HG03196 (cell line): ENCODE measurements around the gene ZFP14.

ENCODE experiments used
- ATAC-seq: cut with Tn5 transposase; IDR thresholded peaks from one replicate; pipeline ENCODE4 v1.9.1; 2021; ENCODE audit not compliant: unreplicated experiment

Gene ZFP14

DNA sequence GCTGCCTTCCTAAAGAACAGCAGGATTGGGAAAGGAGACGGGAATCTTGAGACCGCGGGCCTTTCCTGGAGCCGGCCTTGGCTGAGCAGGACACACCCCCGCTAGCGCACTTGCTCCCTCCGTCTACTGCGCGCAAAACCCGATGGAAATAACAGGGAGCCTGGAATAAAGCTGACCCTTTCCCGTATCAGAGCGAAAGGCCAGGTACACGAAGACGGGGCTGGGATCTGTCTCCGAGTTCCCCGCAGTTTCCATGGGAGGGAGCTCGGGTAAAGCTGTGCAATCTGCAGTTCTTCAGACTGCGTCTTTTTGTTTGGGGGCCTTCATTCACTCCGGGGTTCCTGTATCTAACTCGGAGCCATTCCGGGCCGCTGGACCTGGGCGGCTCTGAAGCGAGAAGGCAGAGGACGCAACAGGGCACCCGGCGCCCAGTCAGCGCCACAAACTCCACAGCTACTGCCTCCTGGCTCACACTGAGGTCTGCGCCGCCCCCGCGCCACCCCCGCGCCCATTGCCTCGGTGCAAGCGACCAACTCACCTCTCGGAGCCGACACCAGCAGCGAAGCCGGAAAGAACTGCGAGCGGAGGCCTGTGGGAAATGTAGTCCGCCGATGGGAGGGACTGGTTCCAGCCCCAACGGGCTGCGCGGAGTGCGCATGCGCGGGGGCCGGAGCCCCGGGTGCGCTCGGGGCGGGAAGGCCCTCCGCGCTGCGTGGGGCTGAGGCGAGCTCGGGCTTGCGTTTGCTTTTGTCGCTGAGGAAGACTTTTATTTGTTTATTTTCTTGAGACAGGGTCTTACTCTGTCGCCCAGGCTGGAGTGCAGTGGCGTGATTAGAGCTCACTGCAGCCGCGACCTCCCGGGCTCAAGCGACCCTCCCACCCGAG is at the start of gene ZFP14:
Gene ZFP14, minus strand, starts transcription at position 577 of the 885 bp plus-strand sequence. CDS start 11,309 bp downstream, outside the sequence.
- ATAC-seq, result peak; percentile 97

DNA sequence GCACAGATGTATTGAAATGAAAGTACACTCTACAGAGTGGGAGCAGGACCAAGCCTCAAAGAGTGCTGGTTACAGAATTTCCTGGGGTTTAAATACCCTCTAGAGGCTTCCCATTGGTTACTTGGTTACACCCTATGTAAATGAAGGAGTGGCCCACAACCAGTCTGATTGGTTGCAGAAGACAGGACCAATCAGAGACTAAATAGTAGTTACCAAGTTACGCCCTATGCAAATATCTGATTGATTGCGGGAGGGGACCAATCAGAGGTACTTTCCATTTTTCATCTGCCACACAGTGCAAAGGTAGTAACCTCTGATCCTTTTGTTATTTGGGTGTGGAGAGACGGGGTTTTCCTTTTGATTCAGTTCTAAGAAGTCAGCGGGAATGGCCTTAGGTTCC is 44.9 kb upstream of the ZFP14 start:
- ATAC-seq, result no peak

DNA sequence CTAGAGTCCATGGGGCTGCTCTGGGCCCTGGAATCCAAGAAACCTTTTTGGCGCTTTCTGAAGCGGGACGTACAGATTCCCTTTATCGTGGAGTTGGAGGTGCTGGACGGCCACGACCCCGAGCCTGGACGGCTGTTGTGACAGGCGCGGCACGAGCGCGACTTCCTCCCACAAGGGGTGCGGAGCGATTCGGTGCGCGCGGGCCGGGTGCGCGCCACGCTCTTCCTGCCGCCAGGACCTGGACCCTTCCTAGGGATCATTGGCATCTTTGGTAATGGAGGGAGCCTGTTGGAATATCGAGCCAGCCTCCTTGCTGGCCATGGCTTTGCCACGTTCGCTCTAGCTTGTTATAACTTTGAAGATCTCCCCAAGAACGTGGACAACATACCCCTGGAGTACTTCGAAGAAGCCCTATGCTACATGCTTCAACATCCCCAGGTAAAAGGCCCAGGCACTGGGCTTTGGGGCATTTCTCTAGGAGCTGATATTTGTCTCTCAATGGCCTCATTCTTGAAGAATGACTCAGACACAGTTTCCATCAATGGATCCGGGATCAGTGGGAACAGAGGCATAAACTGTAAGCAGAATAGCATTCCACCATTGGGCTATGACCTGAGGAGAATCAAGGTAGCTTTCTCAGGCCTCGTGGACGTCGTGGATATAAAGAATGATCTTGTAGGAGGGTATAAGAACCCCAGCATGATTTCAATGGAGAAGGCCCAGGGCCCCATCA is 42.9 kb upstream of the ZFP14 start:
- no peak for ATAC-seq

DNA sequence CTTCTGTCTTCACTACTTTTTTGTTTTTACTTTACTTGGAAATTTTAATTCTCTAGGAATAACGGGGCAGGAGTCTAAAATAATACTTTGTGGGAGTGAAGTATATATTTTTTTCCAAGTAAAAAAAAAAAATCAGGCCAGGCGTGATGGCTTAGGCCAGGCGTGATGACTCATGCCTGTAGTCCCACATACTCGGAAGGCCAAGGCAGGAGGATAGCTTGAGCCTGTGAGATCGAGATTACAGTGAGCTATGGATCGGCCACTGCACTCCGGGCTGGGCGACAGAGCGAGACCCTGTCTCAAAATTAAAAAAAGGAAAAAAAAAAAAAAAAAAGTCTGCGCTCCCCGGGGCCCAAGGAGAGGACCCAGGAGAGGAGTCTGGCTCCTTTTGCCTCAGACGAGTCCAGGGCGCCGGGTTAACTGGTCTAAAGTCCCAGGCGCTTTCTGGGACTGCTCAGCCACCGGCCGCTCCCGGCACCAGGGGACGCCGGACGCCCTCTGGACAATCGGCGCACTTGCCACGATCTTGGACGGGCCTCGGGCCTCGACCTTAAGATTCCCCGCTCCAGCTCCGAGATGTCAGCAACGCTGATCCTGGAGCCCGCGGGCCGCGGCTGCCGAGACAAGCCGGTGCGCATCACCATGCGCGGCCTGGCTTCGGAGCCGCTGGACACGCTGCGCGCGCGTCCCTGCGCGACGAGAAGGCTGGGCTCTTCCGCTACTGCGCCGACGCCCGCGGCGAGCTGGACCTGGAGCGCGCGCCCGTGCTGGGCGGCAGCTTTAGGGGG is 42.2 kb upstream of the ZFP14 start:
- ATAC-seq, result no peak

DNA sequence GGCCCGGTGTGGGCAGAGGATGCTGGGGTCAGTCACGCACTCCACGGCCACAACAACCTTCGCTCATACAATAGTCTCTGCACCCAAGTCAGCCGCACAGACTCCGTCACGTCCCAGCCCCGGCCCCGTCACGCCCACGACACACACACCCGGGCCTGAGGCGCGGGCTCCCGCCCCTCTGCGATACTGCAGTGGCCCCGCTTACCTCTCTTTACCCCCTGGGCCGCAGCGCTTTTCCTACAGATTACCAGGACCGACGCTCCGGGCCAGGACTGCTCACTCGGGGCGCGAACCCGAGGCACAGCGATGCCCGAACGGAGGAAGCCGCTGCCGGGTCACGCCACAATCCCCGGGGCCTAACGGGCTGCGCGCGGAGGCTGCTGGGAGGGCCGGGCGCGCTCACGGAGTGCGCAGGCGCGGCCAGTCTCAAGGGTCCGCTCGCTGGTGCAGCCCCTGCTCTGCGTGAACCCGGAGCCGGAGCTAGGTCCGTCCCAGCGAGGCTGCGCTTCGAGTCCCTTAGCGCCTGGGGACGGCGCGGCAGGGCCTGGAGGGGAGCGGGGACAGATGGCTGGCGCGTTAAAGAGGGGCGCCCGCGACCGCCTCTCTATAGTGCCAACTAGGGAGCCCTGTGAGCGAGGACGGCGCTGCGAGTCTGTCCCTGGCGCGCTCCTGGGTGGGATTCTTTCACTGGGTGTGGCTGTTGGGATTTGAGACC is 39.4 kb upstream of the ZFP14 start, which contains the start of gene ZFP82:
Gene ZFP82, minus strand, starts transcription at position 358 of the 715 bp plus-strand sequence. CDS start 8,855 bp downstream, outside the sequence.
- peak; percentile 81 for ATAC-seq

DNA sequence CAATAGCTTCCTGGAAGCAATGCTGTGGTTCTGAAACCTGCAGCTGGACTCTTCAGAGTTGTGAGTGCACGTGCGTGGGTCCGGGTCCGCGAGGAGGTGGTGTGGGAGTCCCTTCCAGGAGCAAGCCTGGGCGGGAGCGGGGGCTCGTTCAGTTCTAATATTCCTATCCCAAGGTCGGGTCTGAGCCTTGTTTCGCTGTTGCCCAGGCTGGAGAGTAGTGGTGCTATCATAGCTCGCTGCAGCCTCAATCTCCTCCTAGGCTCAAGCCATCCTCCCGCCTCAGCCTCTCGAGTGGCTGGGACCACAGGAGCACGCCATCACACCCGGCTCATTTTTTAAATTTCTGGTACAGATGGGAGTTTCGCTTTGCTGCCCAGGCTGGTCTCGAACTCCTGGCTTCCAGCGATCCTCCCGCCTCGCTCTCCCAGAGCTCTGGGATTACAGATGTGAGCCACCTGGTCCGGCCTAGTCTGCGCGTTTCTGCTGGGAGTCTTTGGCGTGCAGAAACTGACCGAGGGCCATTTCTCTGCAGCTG is 38.8 kb upstream of the ZFP14 start:
- no peak for ATAC-seq

DNA sequence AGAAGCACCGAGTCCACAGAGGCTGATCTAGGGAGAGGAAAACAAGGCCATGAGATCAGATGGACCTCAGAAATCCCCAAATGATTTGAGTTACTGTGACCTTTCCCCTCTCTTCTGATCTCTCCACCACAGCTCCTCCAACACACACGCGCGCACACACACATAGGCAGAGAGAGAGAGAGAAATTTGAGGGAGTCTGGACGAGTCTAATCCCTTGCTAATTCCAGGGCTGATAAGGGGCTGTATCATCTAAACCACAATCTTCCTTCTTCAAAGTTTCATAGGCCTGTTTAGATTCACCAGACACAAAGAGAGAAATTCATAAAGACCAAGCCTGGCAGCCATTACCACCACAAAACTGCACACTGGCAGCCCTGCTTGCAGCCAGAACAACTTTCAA is 30.8 kb upstream of the ZFP14 start:
- no peak for ATAC-seq

DNA sequence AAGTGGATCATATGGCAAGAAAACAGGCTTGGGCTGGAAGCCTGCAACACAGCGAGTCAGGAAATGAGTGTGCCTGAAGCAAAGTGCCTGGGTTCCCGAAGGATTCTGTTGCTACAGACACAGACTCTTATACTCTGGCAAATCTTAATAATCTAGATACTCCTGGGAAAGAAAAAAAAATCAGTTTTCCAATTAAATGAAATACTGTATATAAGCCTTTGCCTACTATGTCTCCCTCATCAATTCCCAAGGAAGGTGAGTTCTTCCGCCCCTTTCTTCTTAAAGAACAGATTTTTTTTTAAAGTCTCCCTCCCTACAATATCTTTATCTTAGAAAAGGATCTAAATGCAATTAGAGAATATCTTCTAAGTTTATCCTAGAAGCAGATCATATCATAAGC is 29.1 kb upstream of the ZFP14 start:
- no peak for ATAC-seq

DNA sequence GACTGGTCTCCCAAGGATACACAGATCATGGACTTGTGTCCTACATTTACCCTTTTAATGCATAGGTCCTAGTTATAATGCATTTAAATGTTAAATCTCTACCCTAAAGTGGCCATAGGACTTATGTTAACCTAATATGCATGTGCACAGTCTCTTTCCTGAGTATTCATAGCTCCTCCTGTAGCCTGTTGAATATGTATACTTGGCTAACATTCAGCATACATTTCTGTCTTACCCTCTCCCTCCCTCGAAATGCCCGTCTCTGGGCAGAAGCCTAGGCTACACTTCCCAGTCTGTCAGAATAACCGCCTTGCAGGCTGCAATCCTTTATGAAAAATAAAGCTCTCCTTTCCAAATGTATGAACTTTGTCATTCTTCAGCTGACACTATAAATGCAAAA is 25.5 kb upstream of the ZFP14 start:
- ATAC-seq, result no peak

DNA sequence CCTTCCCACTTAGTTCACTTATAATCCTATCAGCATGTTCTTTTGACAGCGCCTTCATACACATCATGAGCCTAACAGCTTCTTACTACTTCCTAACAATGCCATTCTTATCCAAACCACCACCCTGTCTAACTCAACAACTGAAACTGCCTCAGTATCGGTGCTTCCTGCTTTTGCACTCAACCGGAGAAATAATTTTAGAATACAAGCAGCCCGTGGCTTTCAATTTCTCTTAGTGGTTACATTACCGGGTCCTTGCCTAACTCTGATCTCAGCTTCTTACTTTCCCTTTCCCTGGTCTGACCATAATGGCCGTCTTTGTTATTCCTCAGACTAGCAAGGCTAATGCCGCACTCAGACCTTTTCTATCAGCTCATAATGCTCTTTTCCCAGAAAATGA is 22.5 kb upstream of the ZFP14 start:
- no peak for ATAC-seq

DNA sequence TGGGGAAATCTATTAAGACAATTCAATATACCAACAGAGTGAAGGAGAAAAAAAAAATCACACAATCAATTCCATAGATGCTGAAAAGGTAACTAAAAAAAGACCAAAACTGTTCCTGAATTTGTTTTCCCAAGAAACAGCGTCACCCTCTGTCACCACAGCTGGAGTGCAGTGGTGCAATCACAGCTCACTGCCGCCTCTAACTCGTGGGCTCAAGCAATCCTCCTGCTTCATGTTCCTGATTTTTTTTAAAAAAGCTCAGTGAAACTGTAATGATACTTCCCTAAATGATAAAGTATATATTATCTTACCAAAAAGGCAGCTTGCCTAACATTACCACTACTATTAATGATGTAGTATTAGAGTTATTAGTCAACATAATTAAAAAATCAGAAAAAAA is 19.6 kb upstream of the ZFP14 start:
- no peak for ATAC-seq

DNA sequence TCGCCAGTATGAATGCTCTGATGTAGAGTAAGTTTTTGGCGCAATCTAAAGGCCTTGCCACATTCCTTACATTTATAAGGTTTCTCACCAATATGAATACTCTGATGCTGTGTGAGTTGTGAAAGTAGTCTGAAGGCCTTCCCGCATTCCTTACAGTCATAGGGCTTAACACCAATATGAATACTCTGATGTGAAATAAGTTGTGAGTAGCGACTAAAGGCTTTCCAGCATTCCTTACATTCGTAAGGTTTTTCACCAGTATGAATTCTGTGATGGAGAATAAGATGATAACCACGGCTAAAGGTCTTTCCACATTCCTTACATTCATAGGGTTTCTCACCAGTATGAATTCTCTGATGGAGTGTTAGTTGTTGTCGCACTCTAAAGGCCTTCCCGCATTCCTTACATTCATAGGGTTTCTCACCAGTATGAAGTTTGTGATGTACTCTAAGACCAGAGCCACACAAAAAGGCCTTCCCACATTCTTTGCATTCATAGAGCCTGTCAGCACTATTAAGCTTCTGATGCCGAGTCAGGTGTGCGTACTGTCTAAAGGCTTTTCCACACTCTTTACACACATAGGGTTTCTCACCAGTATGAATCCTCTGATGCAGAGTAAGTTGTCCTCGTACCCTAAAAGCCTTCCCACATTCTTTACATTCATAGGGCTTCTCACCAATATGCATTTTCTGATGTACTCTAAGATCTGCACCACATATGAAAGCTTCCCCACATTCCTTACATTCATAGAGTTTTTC is 14.1 kb upstream of the ZFP14 start:
- ATAC-seq, result no peak

DNA sequence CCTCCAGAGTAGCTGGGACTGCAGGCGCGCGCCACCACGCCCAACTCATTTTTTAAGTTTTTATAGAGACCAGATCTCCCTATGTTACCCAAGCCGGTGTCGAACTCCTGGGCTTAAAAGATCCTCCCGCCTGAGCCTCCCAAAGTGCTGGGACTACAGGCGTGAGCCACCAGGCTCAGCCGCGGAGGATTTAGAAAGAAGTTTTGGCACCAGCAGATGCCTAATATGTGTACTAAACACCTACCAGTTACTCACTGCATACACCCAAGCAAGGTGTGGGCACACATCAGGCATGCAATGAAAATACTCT is 464 bp upstream of the ZFP14 start:
- ATAC-seq, result no peak

DNA sequence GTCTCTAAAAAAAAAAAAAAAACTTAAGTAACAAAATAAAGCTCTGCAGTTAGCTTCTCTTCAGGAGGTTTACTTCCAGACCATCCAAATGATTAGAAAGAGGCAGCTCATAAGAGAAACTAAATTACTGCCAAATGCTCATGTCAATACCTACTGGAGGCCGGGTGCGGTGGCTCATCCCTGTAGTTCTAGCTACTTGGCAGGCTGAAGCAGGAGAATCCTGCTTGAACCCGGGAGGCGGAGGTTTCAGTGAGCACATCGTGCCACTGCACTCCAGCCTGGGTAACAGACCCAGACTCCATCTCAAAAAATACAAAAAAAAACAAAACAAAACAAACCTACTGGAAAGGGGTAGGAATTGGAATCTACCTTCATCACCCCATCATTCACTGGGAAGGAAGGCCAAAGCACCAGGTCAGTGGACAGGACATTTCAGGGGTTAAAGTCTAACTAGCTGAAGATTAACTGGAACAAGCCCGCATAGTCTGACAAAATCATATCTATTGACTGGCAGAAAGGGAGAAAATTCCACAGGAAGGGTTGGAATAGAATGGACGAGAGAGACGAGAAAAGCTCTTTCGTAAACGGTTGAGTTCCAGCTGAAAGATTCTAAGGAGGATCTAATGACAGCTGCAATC is 1.3 kb downstream of the ZFP14 start:
- ATAC-seq, result no peak

DNA sequence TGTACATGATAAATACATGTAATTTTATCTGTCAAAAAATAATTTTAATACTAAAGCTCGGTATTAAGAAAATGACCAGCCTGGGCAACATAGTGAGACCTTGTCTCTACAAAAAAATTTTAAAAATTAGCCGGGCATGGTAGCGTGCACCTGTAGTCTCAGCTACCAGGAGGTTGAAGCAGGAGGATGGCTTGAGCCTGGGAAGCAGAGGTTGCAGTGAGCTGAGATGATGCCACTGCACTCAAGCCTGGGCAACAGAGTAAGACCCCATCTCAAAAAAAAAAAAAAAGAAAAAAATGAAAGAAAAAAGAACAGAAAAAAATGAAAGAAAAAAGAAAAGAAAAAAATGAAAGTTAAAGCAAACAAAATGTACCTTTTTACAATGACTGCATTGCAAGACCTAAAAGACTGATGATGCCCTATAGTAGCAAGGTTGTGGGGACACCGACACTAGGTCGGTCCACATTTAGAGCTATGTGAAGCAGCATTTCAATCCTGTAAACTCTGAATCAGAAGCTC is 5.3 kb downstream of the ZFP14 start:
- ATAC-seq, result no peak

DNA sequence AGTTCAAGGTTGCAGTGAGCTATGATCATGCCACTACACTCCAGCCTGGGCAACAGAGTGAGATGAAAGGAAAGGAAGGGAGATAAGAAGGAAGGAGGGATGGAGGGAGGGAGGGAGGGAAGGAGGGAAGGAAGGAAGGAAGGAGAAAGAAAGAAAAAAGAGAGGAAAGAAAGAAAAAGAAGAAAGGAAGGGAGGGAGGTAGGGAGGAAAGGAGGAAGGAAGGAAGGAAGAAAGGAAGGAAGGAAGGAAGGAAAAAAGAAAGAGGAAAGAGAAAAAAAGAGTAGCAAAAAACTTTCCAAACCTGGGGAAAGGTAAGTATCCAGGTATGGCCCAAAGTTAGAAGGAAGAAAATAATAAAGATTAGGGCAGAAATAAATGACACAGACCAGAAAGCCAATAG is 7.1 kb downstream of the ZFP14 start:
- ATAC-seq, result no peak

DNA sequence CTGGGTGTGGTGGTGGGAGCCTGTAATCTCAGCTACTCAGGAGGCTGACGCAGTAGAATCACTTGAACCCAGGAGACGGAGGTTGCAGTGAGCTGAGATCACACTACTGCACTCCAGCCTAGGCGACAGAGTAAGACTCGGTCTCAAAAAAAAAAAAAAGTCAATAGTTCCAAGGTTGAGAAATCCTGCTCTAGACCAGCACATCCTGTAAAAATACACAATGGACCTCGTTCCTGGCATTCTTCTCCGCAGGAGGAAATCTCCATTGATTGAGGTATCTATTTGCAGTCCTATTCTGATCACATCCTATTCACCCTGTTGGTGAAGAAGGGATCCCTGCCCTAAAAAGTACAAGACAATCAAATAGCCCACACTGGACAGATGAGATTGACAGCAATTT is 15.2 kb downstream of the ZFP14 start:
- no peak for ATAC-seq

DNA sequence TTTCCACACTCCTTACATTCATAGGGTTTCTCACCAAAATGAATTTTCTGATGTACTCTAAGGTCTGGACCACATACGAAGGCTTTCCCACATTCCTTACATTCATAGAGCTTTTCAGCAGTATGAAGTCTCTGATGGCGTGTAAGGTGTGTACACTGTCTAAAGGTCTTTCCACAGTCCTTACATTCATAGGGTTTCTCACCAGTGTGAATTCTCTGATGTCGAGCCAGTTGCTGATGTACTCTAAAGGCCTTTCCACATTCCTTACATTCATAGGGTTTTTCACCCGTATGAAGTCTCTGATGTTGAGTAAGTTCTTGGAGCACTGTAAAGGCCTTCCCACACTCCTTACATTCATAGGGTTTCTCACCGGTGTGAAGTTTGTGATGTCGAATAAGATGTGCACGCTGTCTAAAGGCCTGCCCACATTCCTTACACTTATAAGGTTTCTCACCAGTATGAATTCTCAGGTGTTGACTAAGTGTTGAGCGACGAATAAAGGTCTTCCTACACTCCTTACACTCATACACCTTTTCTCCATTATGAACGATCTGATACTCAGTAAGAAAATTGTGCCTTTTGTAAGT is 38.1 kb downstream of the ZFP14 start:
- no peak for ATAC-seq
